Measurements from ENCODE around the gene XIAP. TPM values are rescaled to one million over a fixed set of nuclear protein-coding genes. Genes with fewer than 3 reads are reported as not detected.
A peak's percentile ranks its signal among the peaks of the same experiment; 100 is the strongest.

The XIAP gene
- total RNA-seq, 6 donors from 2014 or later = 28.3 to 64.2 (median 46.8) TPM

DNA sequence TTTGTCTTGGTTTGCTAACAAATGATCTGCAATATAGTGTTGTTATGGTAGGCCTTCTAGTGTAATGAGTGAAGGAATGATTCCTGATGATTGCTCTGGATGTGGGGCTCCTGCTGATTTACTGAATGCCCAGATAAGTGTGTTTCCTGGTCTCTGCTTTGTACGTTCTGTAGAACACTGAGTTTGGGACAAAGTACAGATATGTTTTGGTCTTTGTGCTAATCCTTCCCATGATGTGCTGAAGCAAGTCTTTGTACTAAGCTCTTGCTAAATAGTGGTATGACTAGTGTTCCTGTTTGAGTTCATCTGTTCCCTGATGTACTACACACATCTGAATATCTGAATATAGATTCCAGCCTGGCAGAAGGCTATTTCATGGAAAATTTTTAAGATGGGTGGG is 36.9 kb upstream of the XIAP start:
- 80 to 86% methylated on average over 1 of the region's 1 CpG for WGBS, 2 donors

DNA sequence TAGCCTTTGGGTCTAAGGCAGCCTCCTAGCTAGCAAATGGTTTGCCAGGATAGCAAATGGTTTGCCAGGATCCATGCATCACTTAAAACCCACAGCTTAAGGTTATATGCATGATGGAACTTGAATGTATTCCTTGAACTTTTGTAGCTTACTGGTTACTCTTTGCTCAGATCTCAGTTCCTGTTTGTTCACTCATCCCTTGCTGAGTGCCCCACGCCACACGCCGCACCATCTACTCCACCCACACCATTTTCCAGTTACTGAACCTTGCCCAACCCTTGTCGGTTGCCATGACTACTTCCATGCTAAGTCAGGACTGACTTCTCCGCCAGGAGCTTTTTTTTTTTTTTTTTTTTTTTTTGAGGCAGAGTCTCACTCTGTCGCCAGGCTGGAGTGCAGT is 29.5 kb upstream of the XIAP start:
- H3K4me1 ChIP-seq = no peaks in the 10 kb centered on the region
- no peaks in the 10 kb centered on the region for H3K36me3 ChIP-seq
- WGBS, 2 donors = 62 to 78% methylated on average over 6 of the region's 6 CpGs
- TF ChIP-seq POLR2A (IDR thresholded peaks at IDR 0.05) (no peak), EP300 (IDR thresholded peaks at IDR 0.05) (no peak), POLR2AphosphoS5 (IDR thresholded peaks at IDR 0.05) (no peak)
- TF ChIP-seq, protein P1, sequence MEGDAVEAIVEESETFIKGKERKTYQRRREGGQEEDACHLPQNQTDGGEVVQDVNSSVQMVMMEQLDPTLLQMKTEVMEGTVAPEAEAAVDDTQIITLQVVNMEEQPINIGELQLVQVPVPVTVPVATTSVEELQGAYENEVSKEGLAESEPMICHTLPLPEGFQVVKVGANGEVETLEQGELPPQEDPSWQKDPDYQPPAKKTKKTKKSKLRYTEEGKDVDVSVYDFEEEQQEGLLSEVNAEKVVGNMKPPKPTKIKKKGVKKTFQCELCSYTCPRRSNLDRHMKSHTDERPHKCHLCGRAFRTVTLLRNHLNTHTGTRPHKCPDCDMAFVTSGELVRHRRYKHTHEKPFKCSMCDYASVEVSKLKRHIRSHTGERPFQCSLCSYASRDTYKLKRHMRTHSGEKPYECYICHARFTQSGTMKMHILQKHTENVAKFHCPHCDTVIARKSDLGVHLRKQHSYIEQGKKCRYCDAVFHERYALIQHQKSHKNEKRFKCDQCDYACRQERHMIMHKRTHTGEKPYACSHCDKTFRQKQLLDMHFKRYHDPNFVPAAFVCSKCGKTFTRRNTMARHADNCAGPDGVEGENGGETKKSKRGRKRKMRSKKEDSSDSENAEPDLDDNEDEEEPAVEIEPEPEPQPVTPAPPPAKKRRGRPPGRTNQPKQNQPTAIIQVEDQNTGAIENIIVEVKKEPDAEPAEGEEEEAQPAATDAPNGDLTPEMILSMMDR (IDR thresholded peaks at IDR 0.05) = no peak
- no peaks in the 10 kb centered on the region for H3K27me3 ChIP-seq
- ATAC-seq (ENCODE audit: low FRiP score in 2 of 2) (peak in 1 of 2 donors; percentile 57), DNase-seq (peak in 1 of 2 donors; percentile 54)
- no peaks in the 10 kb centered on the region for H3K9me3 ChIP-seq
- H3K4me3 ChIP-seq = no peak overlapping the region
- no peak overlapping the region for H3K27ac ChIP-seq

More for the DNA sequence above, 36.9 kb upstream of the XIAP start:
- no peak for ATAC-seq (ENCODE audit: low FRiP score in 2 of 2)
- no peak overlapping the region for H3K4me3 ChIP-seq
- no peaks in the 10 kb centered on the region for H3K27me3 ChIP-seq
- H3K4me1 ChIP-seq = no peaks in the 10 kb centered on the region
- no peak overlapping the region for H3K27ac ChIP-seq
- TF ChIP-seq, protein P1 (IDR thresholded peaks at IDR 0.05) = no peak
- TF ChIP-seq POLR2AphosphoS5 (IDR thresholded peaks at IDR 0.05) (no peak), POLR2A (IDR thresholded peaks at IDR 0.05) (no peak), EP300 (IDR thresholded peaks at IDR 0.05) (no peak)
- no peaks in the 10 kb centered on the region for H3K9me3 ChIP-seq
- DNase-seq = no peak
- no peaks in the 10 kb centered on the region for H3K36me3 ChIP-seq

DNA sequence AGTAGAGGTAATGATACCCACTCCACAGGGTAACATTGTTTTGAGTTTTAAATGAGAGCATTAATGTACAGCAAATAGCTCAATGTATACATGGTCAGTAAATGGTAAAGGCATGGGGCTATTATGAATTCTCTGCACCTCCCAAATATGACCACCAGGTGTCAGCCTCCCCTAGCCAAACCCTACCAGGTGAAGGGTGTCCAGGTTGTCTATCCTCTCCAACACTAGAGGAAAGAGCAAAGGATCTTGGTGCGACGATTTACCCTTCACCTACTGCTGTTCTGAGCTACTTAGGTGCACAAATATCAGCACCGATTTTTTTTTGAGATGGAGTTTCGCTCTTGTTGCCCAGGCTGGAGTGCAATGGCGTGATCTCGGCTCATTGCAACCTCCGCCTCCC is 26.5 kb upstream of the XIAP start:
- Histone ChIP-seq H3K9me3 (no peaks in the 10 kb centered on the region), H3K27ac (no peak overlapping the region), H3K27me3 (no peaks in the 10 kb centered on the region), H3K4me1 (no peaks in the 10 kb centered on the region), H3K4me3 (no peak overlapping the region), H3K36me3 (no peaks in the 10 kb centered on the region)
- TF ChIP-seq, protein P1 (IDR thresholded peaks at IDR 0.05) = peak; percentile 62 to 84 (median 72)
- no peak for TF ChIP-seq POLR2A (IDR thresholded peaks at IDR 0.05)
- DNase-seq = peak in 1 of 2 donors; percentile 52
- ATAC-seq (ENCODE audit: low FRiP score in 2 of 2) = peak; percentile 79 to 86
- WGBS, 2 donors = 54% methylated on average over 7 of the region's 7 CpGs; no CpG with 5 or more reads in 1 of the 2 donors

DNA sequence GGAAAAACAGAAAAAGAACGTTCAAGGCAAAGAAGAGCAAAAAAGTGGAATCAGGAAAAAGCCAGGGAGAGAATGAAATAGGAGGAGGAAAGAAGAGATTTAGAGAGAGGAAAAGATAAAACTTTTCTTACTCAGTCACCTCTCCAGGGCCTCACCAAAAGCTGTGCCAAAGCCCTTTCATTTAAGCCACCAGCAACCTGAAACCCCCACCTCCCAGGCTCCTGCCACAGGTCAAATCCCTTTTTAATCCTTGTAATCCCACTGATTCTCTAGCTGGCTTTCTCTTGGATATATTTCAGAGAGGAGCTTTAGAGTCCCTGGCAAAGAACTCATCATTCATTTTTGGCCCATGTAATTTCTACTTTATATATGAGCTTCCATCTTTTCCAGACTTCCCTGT is 25.7 kb upstream of the XIAP start:
- ATAC-seq (ENCODE audit: low FRiP score in 2 of 2) = no peak
- WGBS, 2 donors = 64 to 73% methylated on average over 1 of the region's 1 CpG
- no peaks in the 10 kb centered on the region for H3K36me3 ChIP-seq

More for the DNA sequence above, 25.7 kb upstream of the XIAP start:
- Histone ChIP-seq H3K4me1 (no peaks in the 10 kb centered on the region), H3K4me3 (no peak overlapping the region), H3K27ac (no peak overlapping the region), H3K27me3 (no peaks in the 10 kb centered on the region), H3K9me3 (no peaks in the 10 kb centered on the region)
- no peak for DNase-seq
- TF ChIP-seq, protein P1 (IDR thresholded peaks at IDR 0.05) = no peak
- no peak for TF ChIP-seq EP300 (IDR thresholded peaks at IDR 0.05)
- TF ChIP-seq POLR2AphosphoS5 (IDR thresholded peaks at IDR 0.05) = no peak
- no peak for TF ChIP-seq POLR2A (IDR thresholded peaks at IDR 0.05)

Measured in upper lobe of left lung (tissue), 6 donors.